Type B pancreatic cell (in vitro differentiated cells): ENCODE measurements around the gene TPSAB1. TPM values are rescaled to one million over a fixed set of nuclear protein-coding genes. Genes with fewer than 3 reads are reported as not detected.

Source experiments
- DNase-seq: peaks from one replicate; pipeline ENCODE4 v3.0.0; 2021; ENCODE audit warnings: mixed read lengths; ENCODE audit not compliant: unreplicated experiment; ENCODE audit errors: extremely low spot score
- H3K27ac Mint-ChIP-seq: 2 replicates; pipeline ENCODE4 v1.8.0; 2021; ENCODE audit warnings: mild to moderate bottlenecking, mixed read lengths
- H3K27me3 Mint-ChIP-seq: 2 replicates; pipeline ENCODE4 v1.8.0; 2021; ENCODE audit warnings: mixed read lengths
- H3K36me3 Mint-ChIP-seq: 2 replicates; pipeline ENCODE4 v1.8.0; 2021; ENCODE audit warnings: mixed read lengths
- H3K4me1 Mint-ChIP-seq: one replicate; pipeline ENCODE4 v1.8.0; 2021; ENCODE audit warnings: mixed read lengths; ENCODE audit not compliant: unreplicated experiment
- H3K4me3 Mint-ChIP-seq: 2 replicates; pipeline ENCODE4 v1.8.0; 2021; ENCODE audit warnings: mild to moderate bottlenecking, mixed read lengths
- H3K9me3 Mint-ChIP-seq: 2 replicates; pipeline ENCODE4 v1.8.0; 2021; ENCODE audit warnings: mixed read lengths
- CTCF ChIP-seq: fragments of 200-600 bp; sonication (generic); conservative IDR thresholded peaks from 2 replicates; pipeline ENCODE4 v1.5.0; 2021; ENCODE audit warnings: antibody characterized with exemption, mild to moderate bottlenecking
- total RNA-seq: library from RNA; stranded (reverse); gene quantifications from 2 replicates; pipeline ENCODE4 v1.2.1, GENCODE V29; 2021; ENCODE audit warnings: low replicate concordance

The TPSAB1 gene
- total RNA-seq, 1 donor from 2014 or later: not detected

GRCh38 chr16:1261131-1261892, 20.8 kb downstream of the TPSAB1 start:
- no peaks in the 10 kb centered on the region for H3K36me3 Mint-ChIP-seq
- DNase-seq: peak; percentile 66
- H3K4me1 Mint-ChIP-seq: no peaks in the 10 kb centered on the region
- no peaks in the 10 kb centered on the region for H3K9me3 Mint-ChIP-seq
- no peak overlapping the region for H3K4me3 Mint-ChIP-seq
- H3K27ac Mint-ChIP-seq: no peak overlapping the region
- H3K27me3 Mint-ChIP-seq: peaks cover 20% of the 10 kb centered on the region
- no peak for TF ChIP-seq CTCF

- H3K27me3 Mint-ChIP-seq: peaks cover 20% of the 10 kb centered on the region
- no peak for DNase-seq
- no peaks in the 10 kb centered on the region for H3K4me1 Mint-ChIP-seq
- H3K4me3 Mint-ChIP-seq: no peak overlapping the region
- TF ChIP-seq CTCF: no peak
- H3K27ac Mint-ChIP-seq: no peak overlapping the region
- no peaks in the 10 kb centered on the region for H3K36me3 Mint-ChIP-seq
- no peaks in the 10 kb centered on the region for H3K9me3 Mint-ChIP-seq
Measured at GRCh38 chr16:1262210-1262845, 21.8 kb downstream of the TPSAB1 start.

GRCh38 chr16:1262846-1263221, 22.3 kb downstream of the TPSAB1 start:
- no peaks in the 10 kb centered on the region for H3K9me3 Mint-ChIP-seq
- no peaks in the 10 kb centered on the region for H3K36me3 Mint-ChIP-seq
- peaks cover 20% of the 10 kb centered on the region for H3K27me3 Mint-ChIP-seq
- H3K4me3 Mint-ChIP-seq: no peak overlapping the region
- H3K4me1 Mint-ChIP-seq: no peaks in the 10 kb centered on the region
- no peak for DNase-seq
- no peak for TF ChIP-seq CTCF
- H3K27ac Mint-ChIP-seq: no peak overlapping the region

GRCh38 chr16:1263591-1264344, 23.3 kb downstream of the TPSAB1 start:
- Mint-ChIP-seq H3K36me3 (no peaks in the 10 kb centered on the region), H3K4me1 (no peaks in the 10 kb centered on the region), H3K9me3 (no peaks in the 10 kb centered on the region), H3K27me3 (peaks cover 20% of the 10 kb centered on the region), H3K27ac (no peak overlapping the region), H3K4me3 (no peak overlapping the region)
- no peak for DNase-seq
- no peak for TF ChIP-seq CTCF

- TF ChIP-seq CTCF: no peak
- H3K4me3 Mint-ChIP-seq: no peak overlapping the region
- no peaks in the 10 kb centered on the region for H3K36me3 Mint-ChIP-seq
- H3K27ac Mint-ChIP-seq: no peak overlapping the region
- peaks cover 14% of the 10 kb centered on the region for H3K27me3 Mint-ChIP-seq
- DNase-seq: no peak
- H3K4me1 Mint-ChIP-seq: no peaks in the 10 kb centered on the region
- H3K9me3 Mint-ChIP-seq: no peaks in the 10 kb centered on the region
Measured at GRCh38 chr16:1264345-1265089, 24.0 kb downstream of the TPSAB1 start.
